Loucy (cell line): ENCODE measurements around the gene PRSS21.

Source experiments
- H2AFZ ChIP-seq: fragments of 200-600 bp; sonication (generic); 2 replicates; pipeline ENCODE4 v1.6.0; 2016; ENCODE audit warnings: antibody characterized with exemption, mild to moderate bottlenecking, low read length, moderate library complexity
- H3F3A ChIP-seq: fragments of 200-600 bp; 2 replicates; pipeline ENCODE4 v1.6.0; 2016; ENCODE audit warnings: antibody characterized with exemption, low read depth, mild to moderate bottlenecking
- H3K27me3 ChIP-seq: fragments of 200-600 bp; sonication (generic); 2 replicates; pipeline ENCODE4 v1.6.1; 2014; ENCODE audit warnings: low read length, mild to moderate bottlenecking; ENCODE audit not compliant: insufficient read depth, poor library complexity, severe bottlenecking
- H3K36me3 ChIP-seq: fragments of 200-600 bp; sonication (generic); 2 replicates; pipeline ENCODE4 v1.6.1; 2016; ENCODE audit warnings: low read length; ENCODE audit not compliant: insufficient read depth
- H3K4me1 ChIP-seq: fragments of 200-600 bp; sonication (generic); 2 replicates; pipeline ENCODE4 v1.5.1; 2014; ENCODE audit warnings: low read length, mild to moderate bottlenecking; ENCODE audit not compliant: insufficient read depth, poor library complexity, severe bottlenecking
- H3K4me2 ChIP-seq: fragments of 200-600 bp; sonication (generic); 2 replicates; pipeline ENCODE4 v1.6.0; 2014; ENCODE audit warnings: antibody characterized with exemption, low read length, low read depth, mild to moderate bottlenecking; ENCODE audit not compliant: poor library complexity, severe bottlenecking
- H3K4me3 ChIP-seq: fragments of 200-600 bp; sonication (generic); 2 replicates; pipeline ENCODE4 v1.5.1; 2014; ENCODE audit warnings: low read length, mild to moderate bottlenecking, mixed read lengths; ENCODE audit not compliant: poor library complexity, severe bottlenecking
- H3K79me2 ChIP-seq: fragments of 200-600 bp; sonication (generic); 2 replicates; pipeline ENCODE4 v1.6.1; 2014; ENCODE audit warnings: low read length; ENCODE audit not compliant: insufficient read depth
- H3K9ac ChIP-seq: fragments of 200-600 bp; sonication (generic); 2 replicates; pipeline ENCODE4 v1.6.0; 2014; ENCODE audit warnings: mild to moderate bottlenecking, low read depth, low read length, moderate library complexity; ENCODE audit not compliant: poor library complexity, severe bottlenecking
- H3K9me2 ChIP-seq: fragments of 200-600 bp; sonication (generic); replicated peaks from 2 replicates; pipeline ENCODE4 v1.6.1; 2016; ENCODE audit warnings: low read depth, low read length, mixed read lengths
- H3K9me3 ChIP-seq: fragments of 200-600 bp; sonication (generic); 2 replicates; pipeline ENCODE4 v1.6.1; 2014; ENCODE audit warnings: mild to moderate bottlenecking, antibody characterized with exemption, low read length, low read depth; ENCODE audit not compliant: insufficient read depth
- H4K20me1 ChIP-seq: fragments of 200-600 bp; sonication (generic); 2 replicates; pipeline ENCODE4 v1.6.0; 2014; ENCODE audit warnings: antibody characterized with exemption, low read length, mild to moderate bottlenecking; ENCODE audit not compliant: insufficient read depth, poor library complexity, severe bottlenecking
- CTCF ChIP-seq: fragments of 200-600 bp; sonication (generic); conservative IDR thresholded peaks from 2 replicates; pipeline ENCODE4 v1.5.1; 2014; ENCODE audit warnings: mild to moderate bottlenecking, antibody characterized with exemption, low read length
- EZH2phosphoT487 ChIP-seq: fragments of 200-600 bp; IDR thresholded peaks from 2 replicates; pipeline ENCODE4 v1.6.1; 2018; ENCODE audit warnings: antibody characterized with exemption, mild to moderate bottlenecking, moderate library complexity, borderline replicate concordance

PRSS21 gene

GRCh38 chr16:2852731-2853507 lies 35.9 kb downstream of the PRSS21 start:
- TF ChIP-seq CTCF = no peak
- TF ChIP-seq EZH2phosphoT487 = no peak
- Histone ChIP-seq H4K20me1 (no peaks in the 10 kb centered on the region), H3K36me3 (no peaks in the 10 kb centered on the region), H3K9ac (no peak overlapping the region), H3K4me2 (no peak overlapping the region), H3K9me2 (no peaks in the 10 kb centered on the region), H3K79me2 (no peaks in the 10 kb centered on the region), H3K9me3 (no peaks in the 10 kb centered on the region), H3F3A (no peaks in the 10 kb centered on the region), H3K4me1 (no peaks in the 10 kb centered on the region), H3K4me3 (no peak overlapping the region), H3K27me3 (no peaks in the 10 kb centered on the region), H2AFZ (no peak overlapping the region)

- H2AFZ ChIP-seq = no peak overlapping the region
- H3K9ac ChIP-seq = no peak overlapping the region
- H3K27me3 ChIP-seq = no peaks in the 10 kb centered on the region
- H3K4me3 ChIP-seq = no peak overlapping the region
- H3K79me2 ChIP-seq = no peaks in the 10 kb centered on the region
- no peaks in the 10 kb centered on the region for H4K20me1 ChIP-seq
- H3K4me1 ChIP-seq = no peaks in the 10 kb centered on the region
- H3K9me2 ChIP-seq = no peaks in the 10 kb centered on the region
- H3F3A ChIP-seq = no peaks in the 10 kb centered on the region
- H3K9me3 ChIP-seq = no peaks in the 10 kb centered on the region
- no peaks in the 10 kb centered on the region for H3K36me3 ChIP-seq
- no peak for TF ChIP-seq EZH2phosphoT487
- TF ChIP-seq CTCF = no peak
- no peak overlapping the region for H3K4me2 ChIP-seq
These were observed 36.6 kb downstream of the PRSS21 start for GRCh38 chr16:2853531-2854073.

GRCh38 chr16:2854700-2855309 lies 37.8 kb downstream of the PRSS21 start:
- Histone ChIP-seq H3K9ac (no peak overlapping the region), H3K4me1 (no peaks in the 10 kb centered on the region), H3K27me3 (no peaks in the 10 kb centered on the region), H3K9me2 (no peaks in the 10 kb centered on the region), H2AFZ (no peak overlapping the region), H3F3A (no peaks in the 10 kb centered on the region), H3K79me2 (no peaks in the 10 kb centered on the region), H4K20me1 (no peaks in the 10 kb centered on the region), H3K36me3 (no peaks in the 10 kb centered on the region), H3K4me2 (no peak overlapping the region), H3K9me3 (no peaks in the 10 kb centered on the region), H3K4me3 (no peak overlapping the region)
- TF ChIP-seq CTCF (peak; percentile 46), EZH2phosphoT487 (no peak)
